DMS114 treated with DMSO at 0.1 percent for 48 hours (cell line): ENCODE data around the gene INTS1.
A peak's percentile ranks its signal among the peaks of the same experiment; 100 is the strongest.

Experiments
- DNase-seq: peaks from one replicate; lab custom pipeline; 2025; ENCODE audit not compliant: unreplicated experiment; lab: John Stamatoyannopoulos, UW

The INTS1 gene

DNA sequence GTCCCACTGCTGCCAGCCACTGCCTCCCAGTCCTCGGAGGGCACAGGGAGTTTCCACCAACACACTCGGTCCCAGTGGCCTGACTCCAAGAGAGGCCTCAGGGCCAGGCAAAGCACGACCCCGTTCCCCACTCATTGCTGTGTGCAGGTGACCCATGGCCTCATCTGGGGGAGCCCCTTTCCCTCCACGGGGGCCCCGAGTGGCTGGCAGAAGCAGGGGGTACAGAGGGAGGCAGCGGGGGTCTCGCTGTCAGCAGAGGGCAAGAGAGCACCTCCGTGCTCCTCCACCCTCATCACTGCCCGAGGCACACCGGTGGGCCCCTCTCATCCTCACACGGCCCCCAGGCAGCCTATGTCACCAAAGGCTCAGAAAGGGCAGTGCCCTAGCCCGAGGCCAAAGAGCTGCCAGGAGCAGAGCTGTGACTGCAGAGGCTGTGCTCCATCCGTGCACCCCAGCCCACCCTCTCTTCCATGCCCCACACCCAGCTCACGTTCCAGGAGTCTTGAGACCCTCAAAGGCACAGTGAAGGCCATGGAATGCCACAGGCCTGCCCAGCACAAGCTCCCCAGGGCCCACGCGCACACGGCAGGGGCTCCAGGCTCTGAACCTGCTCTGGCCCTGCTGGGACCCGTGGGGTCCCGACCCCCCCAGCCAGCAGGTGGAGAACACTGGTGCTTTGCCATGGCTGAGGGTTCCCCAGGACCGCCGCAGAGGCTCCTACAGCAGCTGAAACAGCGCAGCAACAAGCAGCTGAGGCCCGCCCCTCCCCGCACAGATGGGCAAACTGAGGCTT is 70.9 kb downstream of the INTS1 start:
- DNase-seq = no peak

DNA sequence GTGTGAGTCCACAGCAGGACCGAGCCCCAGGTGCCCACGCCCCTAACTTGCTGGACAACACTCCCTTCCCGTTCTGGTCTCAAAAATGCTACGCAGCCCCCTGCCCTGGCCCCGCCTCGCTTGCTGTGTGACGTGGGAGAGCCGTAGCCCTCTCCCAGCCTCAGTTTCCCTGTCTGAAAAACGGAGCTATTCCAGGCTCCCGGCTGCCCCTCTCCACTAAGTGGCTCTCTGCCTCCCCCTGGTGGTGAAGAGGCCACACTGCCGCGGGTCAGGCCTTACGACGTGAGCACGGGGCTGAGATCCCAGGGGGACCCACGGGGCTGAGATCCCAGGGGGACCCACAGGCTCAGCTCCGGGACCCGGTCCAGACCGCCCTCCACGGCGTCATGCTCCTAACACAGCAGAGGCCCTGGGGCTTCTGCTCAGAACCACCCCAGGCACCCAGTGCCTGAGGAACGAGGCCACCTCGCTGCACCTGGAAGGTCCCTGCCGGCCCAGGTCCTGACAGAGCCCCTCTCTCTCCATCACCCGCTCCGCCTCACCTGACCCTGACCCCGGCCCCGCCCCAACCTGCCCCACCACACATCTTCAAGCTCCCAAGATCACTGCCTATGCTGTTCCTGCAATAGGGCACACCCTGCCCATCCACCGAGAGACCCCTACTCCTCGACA is 71.6 kb downstream of the INTS1 start:
- peak; percentile 10 for DNase-seq

DNA sequence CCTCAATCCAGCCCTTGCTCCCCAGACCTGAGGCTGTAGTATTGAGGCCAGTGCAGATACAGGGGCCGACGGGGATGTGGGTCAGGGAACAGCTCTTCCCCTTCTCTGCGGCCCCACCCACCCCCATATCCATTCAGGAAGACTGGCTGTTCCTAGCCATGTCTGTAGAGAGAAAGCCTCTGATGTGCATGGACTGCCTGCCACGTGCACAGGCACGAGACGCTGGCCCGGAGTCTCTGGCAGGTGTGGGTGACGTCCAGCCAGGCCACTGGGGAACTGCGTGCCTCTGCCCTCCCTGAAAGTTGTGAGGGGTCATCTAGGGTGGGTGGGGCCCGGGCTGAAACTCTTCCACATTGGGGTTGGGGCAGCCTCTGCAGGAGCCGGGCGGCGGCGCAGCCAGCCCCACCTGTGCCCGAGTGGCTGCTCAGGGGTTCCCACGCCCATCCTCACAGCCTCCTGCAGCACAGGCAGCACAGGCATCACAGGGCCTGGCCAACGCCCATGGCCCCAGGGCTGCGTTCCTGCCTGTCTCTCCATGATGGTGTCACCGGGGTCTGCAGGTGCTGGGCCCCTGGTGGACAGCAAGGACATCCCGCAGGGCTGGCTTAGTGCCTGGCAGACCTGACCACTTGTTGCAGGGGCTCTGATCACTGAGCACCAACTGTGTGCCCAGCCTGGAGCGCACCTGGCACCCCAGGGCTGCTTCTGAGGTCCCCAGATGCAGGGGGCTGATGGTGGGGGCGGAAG is 72.4 kb downstream of the INTS1 start:
- no peak for DNase-seq

DNA sequence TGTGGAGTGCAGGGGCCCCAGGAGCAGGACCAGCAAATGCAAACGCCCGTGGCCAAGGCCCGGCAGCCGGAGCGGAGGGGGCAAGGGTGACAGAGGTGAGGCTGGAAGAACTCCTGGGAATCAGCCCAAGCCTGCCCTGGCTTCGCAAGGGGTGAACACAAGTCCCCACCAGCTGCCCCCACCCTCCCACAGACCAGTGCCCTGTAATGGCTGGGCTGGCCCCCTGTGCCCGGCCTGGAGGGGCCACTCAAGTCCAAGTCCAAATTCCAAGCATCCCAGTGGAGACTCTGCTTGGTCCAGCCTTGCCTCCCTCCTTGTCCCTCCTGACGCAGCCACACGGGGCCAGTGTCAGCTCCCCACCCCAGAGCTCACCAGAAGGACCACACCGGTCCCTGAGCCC is 73.0 kb downstream of the INTS1 start:
- DNase-seq = no peak

DNA sequence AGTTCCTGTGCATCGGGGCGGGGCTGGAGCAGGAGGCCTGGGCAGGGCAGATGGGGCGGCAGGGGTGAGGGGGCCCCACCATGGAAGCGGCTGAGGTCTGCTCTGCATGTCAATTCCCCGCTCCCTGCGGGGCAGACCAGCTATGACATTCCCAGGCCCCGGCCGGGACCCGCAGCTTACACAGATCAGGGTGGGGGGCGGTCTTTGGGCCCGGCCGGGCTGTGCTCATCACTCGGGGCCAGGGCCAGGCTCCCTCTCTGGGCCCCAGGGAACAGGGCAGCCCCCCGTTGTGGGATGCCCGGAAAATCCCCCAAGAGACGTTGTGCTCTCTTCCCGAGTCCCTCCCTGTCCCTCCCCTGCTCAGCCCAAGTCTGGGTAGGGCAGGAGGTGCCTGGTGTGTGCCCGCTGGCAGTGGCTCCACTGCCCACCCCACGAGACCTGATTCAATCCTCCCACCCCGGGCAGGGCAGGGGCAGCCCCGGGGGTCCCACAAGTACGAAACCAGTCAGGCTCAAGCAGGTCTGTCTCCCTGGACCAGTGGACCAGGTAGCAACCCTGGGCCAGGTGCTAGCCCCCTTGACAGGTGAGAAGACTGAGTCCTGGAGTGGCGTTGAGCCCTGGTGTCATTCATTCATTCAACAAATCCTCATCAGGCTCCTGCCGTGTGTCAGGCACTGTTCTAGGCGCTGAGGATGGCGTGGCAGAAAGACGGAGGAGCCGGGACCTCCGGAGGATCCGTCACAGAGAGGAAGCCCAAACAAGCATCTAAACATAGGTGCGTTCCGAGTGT is 73.9 kb downstream of the INTS1 start:
- DNase-seq = no peak

DNA sequence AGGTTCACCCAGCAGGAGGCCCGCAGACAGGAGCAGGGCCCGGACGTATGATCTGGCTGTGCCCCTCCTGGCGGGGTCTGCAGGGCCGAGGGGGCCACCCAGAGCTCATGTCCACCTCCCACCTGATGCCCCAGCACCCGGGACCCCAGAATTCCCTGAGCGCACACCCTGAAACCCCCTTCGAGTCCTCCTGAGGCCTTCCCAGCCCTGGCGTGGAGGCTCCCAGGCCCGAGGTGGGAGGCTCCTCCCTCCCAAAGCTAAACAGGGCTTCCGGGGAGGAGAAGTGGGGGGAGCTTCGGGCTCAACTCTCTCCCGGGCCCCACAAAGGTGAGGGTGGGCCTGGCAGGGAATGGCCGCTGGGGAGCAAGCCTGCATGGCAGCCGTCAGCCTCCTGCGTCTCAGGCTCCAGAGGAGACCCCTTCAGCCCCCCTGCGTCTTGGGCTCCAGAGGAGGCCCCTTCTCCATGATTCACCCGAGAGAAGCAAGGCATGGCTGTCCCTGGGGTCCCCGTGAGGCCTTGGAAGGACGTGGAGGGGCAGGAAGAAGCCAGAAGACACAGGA is 75.2 kb downstream of the INTS1 start:
- no peak for DNase-seq

DNA sequence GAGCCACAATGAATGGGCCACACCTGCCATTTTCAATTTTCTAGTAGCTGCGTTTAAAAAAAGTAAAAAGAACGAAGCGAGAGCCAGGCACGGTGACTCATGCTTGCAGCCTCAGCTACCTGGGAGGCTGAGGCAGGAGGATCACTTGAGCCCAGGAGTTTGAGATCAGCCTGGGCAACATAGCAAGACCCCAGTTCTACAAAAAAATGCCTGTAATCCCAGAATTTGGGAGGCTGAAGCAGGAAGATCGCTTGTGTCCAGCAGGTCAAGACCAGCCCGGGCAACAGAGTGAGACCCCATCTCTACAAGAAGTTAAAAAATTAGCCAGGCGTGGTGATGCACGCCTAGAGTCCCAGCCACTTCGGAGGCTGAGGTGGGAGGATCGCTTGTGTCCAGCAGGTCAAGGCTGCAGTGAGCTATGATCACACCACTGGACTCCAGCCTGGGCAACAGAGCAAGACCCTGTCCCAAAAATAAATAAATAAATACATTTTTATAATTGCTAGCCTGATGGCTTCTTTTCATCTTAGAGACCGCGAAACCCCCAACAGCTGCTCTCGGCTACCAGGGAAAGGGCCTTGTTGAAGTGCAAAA is 77.0 kb downstream of the INTS1 start:
- DNase-seq = no peak

DNA sequence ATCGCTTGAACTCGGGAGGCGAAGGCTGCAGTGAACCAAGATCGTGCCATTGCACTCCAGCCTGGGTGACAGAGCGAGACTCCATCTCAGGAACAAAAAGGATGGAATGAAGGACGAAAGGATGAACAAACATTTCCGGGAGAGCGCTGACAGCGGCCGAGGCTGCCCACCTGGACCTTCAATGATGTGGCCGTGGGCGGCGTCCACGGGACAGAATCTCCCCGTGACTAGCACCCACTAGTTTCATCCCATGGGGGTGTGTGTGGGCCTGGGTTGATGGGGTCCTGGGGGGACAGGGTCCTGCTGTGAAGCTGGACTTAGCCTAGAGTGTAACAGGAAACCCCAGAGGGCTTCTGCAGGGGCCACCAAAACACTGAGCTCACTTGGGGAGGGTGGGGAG is 77.7 kb downstream of the INTS1 start:
- DNase-seq = no peak

DNA sequence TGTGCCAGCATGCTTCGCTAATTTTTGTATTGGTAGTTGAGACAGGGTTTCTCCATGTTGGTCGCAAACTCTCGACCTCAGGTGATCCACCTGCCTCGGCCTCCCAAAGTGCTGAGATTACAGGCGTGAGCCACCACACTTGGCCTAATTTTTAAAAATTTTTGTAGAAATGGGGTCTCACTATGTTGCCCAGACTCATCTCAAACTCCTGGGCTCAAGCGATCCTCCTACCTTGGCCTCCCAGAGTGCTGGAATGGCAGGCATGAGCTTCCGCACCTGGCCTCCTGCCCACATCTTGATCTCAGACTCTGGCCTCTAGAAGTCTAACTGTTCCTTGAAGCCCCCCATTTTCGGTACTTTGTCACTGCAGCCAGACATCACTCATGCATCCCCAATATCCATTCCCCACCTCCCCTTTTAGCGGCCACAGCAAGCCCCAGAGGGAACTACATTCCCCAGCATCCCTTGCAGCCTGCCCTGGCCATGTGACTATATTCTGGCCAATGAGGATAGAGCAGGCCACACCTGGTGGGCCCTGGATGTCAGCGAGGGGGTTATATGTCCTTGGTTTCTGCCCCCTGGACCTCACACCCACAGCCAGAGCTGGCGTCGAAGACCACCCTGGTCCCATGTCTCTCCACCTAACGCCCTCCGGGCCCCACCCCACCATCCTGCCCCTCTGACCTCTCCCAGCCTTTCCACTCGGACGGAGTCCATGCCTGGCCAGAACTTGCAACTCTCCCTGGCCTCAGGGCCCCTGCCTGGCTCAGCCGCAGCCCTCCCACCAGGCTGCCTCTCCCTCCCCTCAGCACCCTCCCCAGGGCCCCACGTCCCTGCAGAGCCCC is 78.7 kb downstream of the INTS1 start:
- DNase-seq = no peak

DNA sequence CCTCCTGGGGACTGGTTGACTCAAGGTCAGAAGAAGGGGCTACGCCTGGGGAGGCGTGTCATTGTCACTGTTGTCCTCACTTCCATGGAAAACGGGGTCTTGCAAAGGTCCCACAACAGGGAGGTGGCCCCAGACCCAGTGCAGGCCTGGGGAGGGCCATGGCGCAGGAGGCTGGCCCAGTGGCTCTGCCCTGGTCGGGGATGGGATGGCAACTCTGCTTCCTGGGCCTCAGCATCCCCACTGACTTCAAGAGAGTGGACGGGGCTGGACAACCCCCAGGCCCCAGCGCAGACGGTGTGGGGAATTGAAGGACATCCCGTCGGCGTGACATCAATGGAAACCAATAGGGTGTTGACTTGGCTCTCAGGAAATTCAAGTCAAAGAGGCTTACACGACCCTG is 80.1 kb downstream of the INTS1 start:
- no peak for DNase-seq

DNA sequence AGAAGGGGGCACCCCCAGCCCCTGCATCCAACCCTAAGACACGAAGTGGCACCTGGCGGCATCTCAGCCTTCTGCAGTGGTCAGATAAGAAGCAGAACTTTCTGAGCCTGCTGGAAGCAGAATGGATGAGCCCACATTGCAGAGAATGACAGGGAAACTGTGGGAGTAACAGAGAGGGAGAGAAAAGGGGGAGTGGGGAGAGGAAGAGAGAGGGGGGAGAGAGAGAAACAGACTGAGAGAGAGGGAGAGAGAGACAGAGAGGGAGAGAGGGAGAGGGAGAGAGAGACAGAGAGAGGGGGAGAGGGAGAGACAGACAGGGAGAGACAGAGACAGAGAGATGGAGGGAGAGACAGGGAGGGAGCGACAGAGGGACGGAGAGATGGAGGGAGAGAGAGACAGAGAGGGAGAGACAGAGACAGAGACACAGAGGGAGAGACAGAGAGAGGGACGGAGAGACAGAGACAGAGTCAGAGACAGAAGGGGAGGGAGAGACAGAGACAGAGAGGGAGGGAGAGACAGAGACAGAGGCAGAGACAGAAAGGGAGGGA is 80.9 kb downstream of the INTS1 start:
- DNase-seq = no peak

DNA sequence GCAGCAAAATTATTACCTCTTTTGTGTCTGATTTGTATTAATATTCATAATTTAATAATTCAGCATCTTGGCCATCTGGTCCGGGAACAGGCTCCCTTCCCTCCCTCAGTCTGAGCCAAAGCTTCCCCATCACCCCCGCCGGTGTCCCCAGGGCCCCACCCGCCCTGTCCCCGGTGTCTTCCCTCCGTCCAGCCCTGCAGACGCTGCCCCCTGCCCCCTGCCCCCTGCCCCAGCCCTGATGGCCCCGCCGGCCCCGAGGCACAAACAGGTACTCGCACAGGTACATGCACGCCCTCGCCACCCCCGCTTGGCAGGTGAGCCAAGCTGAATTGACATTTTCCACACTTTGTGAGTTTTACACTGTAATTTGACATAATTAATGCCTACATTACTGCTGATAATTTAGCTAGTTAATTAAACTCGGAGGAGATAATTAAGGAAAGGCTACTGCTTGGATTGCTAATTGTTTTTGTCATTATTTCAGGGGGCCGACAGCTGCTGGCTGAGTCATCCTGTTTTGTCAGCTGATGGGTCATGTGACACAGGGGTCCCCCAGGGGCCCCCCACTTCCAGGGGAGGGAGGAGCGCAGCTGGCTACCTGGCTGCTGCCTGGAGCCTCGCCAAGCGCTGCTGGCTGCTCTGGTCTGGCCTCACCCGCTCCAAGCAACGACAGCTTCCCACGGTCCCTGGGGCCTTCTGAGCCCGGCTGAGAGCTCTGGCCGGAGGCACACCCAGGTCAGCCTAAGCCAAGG is 81.5 kb downstream of the INTS1 start:
- no peak for DNase-seq

DNA sequence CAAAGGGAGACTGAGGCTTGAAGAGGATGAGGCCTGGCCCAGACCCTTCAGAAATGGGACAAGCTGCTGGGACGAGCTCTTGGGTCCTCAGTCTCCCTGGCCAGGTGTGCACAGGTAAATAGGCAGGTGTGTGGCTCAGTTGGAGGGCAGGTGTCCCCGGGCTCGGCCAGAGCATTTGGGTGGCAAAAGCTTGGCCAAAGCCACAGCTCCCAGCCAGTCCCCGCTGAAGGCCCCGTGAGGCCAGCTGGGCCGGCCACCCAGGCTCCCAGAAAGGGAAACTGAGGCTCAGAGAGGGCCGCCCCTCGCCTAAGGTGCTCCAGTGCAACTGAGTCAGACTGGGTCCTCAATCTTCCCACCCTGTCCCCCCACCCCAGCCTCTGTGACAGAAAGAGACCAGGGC is 82.2 kb downstream of the INTS1 start:
- DNase-seq = no peak

DNA sequence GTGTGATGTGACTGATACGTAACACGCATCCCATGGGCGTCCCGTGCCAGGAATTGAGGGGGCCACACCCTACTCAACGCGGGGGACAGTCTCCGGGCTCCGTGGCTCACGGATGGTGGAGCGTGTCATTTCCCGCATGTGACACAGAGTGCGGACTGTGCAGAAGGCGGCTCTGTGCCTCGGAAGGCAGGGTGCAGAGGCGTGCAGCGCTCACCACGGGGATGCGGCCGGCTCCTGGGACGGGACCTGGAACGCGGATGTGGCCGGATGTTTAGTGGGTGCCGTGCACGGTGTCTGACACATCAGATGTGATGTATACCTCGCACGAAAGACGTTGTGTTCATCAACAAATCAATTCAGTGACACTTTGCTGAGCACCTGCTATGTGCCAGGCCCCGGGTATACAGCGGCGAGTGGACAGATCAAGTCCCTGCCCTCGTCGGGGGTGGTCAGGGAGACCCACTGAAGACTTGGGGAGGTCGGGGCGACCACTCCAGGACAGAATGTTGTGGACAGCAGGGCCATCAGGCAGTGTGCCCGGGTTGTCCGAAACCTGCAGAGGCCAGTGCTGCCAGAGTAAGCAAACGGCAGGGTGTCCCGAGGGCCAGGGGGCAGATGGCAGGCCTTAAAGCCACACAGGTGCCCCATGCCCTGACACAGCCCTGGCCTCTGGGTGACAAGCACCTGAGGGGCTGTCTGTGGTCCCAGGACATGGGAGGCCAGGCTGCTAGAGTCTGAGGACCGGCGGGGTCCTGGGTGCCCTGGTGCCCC is 83.0 kb downstream of the INTS1 start:
- DNase-seq = no peak
